ENCODE data around the gene ELOF1. TPM values are rescaled to one million over a fixed set of nuclear protein-coding genes. Genes with fewer than 3 reads are reported as not detected.

The ELOF1 gene
- polyA plus RNA-seq, 1 donor from 2014 or later = 38.0 TPM

- TF ChIP-seq MXI1 (conservative IDR thresholded peaks at IDR 0.05; ENCODE audit: poor library complexity, severe bottlenecking) (no peak), EP300 (conservative IDR thresholded peaks at IDR 0.05; ENCODE audit: poor library complexity, severe bottlenecking) (no peak), TAF1 (IDR thresholded peaks at IDR 0.05; ENCODE audit: low read depth) (no peak), EZH2 (IDR thresholded peaks at IDR 0.05; ENCODE audit: borderline replicate concordance, insufficient read depth, low read length, poor library complexity, severe bottlenecking) (no peak), SMC3 (conservative IDR thresholded peaks at IDR 0.05; ENCODE audit: poor library complexity) (peak; percentile 79), POLR2AphosphoS5 (IDR thresholded peaks at IDR 0.05) (no peak), RAD21 (conservative IDR thresholded peaks at IDR 0.05) (peak; percentile 86), CTCF (IDR thresholded peaks at IDR 0.05; ENCODE audit: poor library complexity, severe bottlenecking) (peak; percentile 89), REST (IDR thresholded peaks at IDR 0.05; ENCODE audit: borderline replicate concordance) (no peak)
- Histone ChIP-seq H3K36me3 (ENCODE audit: insufficient read depth, low read length) (no peaks in the 10 kb centered on the region), H2AFZ (ENCODE audit: low read depth, low read length) (no peak overlapping the region), H3K4me3 (ENCODE audit: low read length) (no peak overlapping the region), H3K27ac (ENCODE audit: low read length) (no peak overlapping the region), H4K20me1 (ENCODE audit: insufficient read depth) (no peaks in the 10 kb centered on the region), H3K9me3 (ENCODE audit: low read length) (no peaks in the 10 kb centered on the region), H3K9me2 (ENCODE audit: insufficient read depth, low read length) (no peaks in the 10 kb centered on the region), H3K27me3 (ENCODE audit: insufficient read depth, low read depth, low read length) (no peaks in the 10 kb centered on the region), H3K79me2 (replicated peaks; ENCODE audit: insufficient read depth, low read length) (no peaks in the 10 kb centered on the region), H3K4me2 (ENCODE audit: low read length) (no peak overlapping the region), H3K9ac (ENCODE audit: low read length) (peak overlapping the region; percentile 10), H3F3A (ENCODE audit: insufficient read depth, low read length, poor library complexity, severe bottlenecking) (no peaks in the 10 kb centered on the region)
These were observed 28.4 kb upstream of the ELOF1 start for GRCh38 chr19:11587302-11587974.

- H3K36me3 ChIP-seq (ENCODE audit: insufficient read depth, low read length) = no peaks in the 10 kb centered on the region
- H3K9ac ChIP-seq (ENCODE audit: low read length) = no peak overlapping the region
- no peak overlapping the region for H3K27ac ChIP-seq (ENCODE audit: low read length)
- H3K27me3 ChIP-seq (ENCODE audit: insufficient read depth, low read depth, low read length) = no peaks in the 10 kb centered on the region
- no peak overlapping the region for H3K4me2 ChIP-seq (ENCODE audit: low read length)
- no peaks in the 10 kb centered on the region for H3F3A ChIP-seq (ENCODE audit: insufficient read depth, low read length, poor library complexity, severe bottlenecking)
- no peaks in the 10 kb centered on the region for H3K79me2 ChIP-seq (replicated peaks; ENCODE audit: insufficient read depth, low read length)
- TF ChIP-seq MXI1 (conservative IDR thresholded peaks at IDR 0.05; ENCODE audit: poor library complexity, severe bottlenecking) = no peak
- TF ChIP-seq POLR2AphosphoS5 (IDR thresholded peaks at IDR 0.05) = no peak
- TF ChIP-seq RAD21 (conservative IDR thresholded peaks at IDR 0.05) = no peak
- TF ChIP-seq TAF1 (IDR thresholded peaks at IDR 0.05; ENCODE audit: low read depth) = no peak
- no peak for TF ChIP-seq SMC3 (conservative IDR thresholded peaks at IDR 0.05; ENCODE audit: poor library complexity)
- TF ChIP-seq EZH2 (IDR thresholded peaks at IDR 0.05; ENCODE audit: borderline replicate concordance, insufficient read depth, low read length, poor library complexity, severe bottlenecking) = no peak
- no peak for TF ChIP-seq EP300 (conservative IDR thresholded peaks at IDR 0.05; ENCODE audit: poor library complexity, severe bottlenecking)
- TF ChIP-seq REST (IDR thresholded peaks at IDR 0.05; ENCODE audit: borderline replicate concordance) = no peak
- no peak for TF ChIP-seq CTCF (IDR thresholded peaks at IDR 0.05; ENCODE audit: poor library complexity, severe bottlenecking)
- H2AFZ ChIP-seq (ENCODE audit: low read depth, low read length) = no peak overlapping the region
- no peaks in the 10 kb centered on the region for H4K20me1 ChIP-seq (ENCODE audit: insufficient read depth)
- no peak overlapping the region for H3K4me3 ChIP-seq (ENCODE audit: low read length)
- no peaks in the 10 kb centered on the region for H3K9me3 ChIP-seq (ENCODE audit: low read length)
- no peaks in the 10 kb centered on the region for H3K9me2 ChIP-seq (ENCODE audit: insufficient read depth, low read length)
These were observed 27.3 kb upstream of the ELOF1 start for GRCh38 chr19:11586331-11586730.

Data from neural cell (in vitro differentiated cells).